ENCODE results near the gene C1orf52.

Gene C1orf52

DNA sequence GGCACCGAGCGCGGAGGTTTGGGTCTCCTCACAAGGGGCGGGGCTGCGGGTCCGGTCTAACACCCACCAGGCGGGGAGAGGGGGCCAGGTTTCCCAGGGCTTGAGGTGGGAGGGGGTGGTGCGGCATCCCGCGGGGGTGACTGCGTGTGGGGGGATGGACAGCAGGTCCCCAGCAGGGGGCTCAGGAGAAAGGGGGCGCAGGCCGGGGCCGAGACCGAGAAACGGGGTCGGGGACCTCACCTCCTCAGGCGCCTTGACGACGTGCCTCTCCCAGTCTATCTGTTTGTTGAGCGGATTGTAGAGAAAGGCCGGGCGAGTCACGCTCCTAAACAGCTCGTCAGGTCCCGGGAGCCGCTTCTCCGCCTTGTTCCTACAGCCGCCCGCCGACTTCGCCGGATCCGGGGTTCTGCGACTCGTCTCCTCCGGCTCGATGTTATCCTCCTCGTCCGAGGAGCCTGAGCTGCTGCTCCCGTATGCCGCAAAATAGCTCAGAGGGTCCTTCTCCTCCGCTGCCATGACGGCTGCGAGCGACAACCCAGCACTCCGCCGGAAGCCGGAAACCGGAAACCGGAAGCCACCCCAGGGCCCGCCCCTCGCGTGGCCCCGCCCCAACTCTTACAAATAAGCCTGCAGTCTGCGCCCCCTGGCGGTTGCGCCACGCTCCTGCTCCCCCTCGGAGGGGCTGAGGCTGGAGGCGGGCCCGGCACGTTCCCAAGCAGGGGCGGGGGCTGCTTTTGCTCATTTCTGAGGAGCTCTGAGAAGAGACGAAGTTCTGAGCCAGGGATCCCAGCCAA, at the start of gene C1orf52:
Gene C1orf52 (minus strand): TSS at position 545 of the 794 bp plus-strand sequence. CDS start 29 bp downstream, at position 516.
- peak; percentile 98 for DNase-seq

DNA sequence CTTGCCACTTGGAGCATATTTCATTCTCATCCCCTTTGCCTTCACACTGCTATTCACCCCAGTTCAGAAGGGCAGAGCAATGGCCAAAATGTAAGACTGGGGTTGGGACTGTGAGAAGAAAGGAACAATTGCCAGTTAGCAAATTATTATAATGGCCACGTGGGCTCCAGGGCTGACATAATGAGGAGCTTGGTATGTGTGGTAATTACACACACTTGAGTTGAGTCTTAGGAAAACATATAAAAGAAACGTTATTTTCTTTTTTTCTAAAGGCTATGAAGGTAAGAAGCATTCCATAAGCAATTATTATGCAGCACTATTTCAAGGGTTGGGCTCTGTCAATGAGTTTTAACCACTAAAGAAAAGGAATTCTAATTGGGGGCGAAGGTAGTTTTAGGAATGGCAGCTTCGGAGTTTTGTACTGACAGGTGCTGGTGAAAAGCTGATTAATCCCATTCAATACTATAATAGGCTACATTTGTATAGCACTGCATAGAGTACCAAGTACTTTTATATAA, 49.4 kb upstream of the C1orf52 start:
- no peak for DNase-seq

DNA sequence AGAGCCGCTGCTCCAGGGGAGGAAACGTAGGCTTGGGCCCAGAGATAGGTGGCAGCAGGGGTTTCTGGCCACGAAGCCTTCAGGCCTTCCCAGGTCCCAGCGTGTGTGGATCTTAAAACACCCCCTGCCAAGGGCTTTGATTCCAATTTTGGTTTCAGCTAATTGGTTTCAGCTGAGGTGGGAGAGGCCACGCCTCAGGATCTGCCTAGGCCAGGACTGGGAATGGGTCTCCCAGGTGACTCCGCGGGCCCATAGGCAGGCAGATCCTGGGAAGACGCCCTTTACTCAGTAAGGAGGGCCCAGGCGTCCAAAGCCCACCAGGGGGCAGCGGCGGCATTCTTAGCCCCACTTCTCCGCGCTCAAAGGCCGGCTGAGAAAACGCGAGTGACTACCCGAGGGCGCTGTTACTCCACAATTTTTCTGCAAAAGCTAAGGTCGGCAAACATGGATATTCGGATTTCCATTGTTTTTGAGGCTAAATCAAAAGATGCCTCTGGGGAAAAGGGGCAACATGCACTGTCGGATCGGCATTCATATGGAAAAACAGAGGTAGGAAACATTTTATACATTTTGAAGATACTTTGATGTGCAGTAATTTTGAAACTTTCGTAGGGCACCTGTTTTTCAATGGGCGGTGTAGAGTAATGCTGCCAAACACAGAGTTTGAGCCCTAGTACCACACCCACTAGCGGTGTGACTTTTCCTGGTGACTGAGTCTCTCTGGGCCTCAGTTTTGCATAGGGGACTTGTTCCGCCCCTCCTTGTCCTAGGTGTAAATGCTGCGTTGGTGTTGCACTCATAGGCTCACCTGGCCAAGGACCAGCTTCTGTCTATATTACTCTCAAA, 48.7 kb upstream of the C1orf52 start:
- peak; percentile 87 for DNase-seq

DNA sequence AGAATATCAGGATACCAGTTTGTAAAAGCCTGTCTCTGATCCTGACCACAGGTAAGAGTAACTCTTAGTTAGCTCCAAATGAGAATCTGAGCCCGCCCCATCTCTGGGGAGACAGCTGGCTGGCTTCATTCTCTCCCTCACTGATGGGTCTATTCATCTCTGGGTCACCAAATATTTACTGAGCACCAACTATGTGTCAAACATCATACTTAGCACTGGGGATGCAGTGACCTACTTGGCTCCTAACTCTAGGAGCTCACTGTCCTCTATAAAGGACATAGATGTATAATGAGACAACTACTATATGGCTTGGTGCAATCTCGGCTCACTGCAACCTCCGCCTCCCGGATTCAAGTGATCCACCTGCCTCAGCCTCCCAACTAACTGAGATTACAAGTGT, 46.8 kb upstream of the C1orf52 start:
- DNase-seq: no peak

DNA sequence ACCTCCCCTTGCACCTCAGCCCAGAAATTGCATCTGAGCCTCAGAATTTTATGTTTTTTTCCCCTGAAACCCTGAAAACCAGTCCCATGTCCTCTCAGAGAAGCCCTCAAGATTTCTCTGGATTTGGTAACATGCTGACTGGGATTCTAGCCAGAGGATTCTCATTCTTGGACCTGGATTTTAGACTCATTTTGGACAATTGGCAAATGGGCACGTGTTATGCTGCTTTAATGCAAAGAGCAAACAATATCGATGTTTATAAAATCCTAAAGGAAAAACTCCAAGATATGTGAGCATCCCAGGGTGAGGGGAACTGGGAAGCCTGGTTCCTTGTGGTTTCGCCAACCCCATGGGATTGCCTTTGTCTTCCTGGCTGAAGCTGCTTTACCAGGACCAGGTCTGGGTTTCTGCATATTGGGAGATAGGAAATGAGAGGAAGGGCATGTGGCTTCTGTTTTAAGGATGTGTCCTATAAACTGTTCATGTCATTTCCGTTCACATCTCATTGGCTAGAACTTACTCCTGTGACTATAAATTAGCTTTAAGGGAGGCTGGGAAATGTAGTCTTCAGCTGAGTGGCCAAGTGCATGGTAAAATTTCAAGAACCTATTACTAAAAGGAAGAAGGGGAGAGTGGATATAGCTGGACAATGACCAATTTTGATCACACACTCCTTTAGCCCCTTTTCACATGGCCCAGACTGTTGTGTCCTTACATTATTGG, 44.1 kb upstream of the C1orf52 start:
- DNase-seq: no peak

DNA sequence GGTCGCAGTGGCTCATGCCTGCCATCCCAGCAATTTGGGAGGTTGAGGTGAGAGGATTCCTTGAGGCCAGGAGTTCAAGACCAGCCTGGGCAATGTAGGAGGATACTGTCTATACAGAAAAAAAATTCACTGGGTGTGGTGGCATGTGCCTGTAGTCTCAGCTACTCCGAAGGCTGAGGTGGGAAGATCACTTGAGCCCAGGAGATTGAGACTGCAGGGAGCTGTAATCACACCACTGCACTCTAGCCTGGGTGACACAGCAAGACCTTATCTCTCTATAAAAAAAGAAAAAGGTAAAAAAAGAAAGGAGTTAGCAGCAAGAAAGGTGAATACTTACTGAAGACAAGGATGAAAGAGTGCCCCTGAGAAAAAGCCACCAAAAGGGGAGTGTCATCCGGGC, 40.7 kb upstream of the C1orf52 start:
- DNase-seq: no peak

DNA sequence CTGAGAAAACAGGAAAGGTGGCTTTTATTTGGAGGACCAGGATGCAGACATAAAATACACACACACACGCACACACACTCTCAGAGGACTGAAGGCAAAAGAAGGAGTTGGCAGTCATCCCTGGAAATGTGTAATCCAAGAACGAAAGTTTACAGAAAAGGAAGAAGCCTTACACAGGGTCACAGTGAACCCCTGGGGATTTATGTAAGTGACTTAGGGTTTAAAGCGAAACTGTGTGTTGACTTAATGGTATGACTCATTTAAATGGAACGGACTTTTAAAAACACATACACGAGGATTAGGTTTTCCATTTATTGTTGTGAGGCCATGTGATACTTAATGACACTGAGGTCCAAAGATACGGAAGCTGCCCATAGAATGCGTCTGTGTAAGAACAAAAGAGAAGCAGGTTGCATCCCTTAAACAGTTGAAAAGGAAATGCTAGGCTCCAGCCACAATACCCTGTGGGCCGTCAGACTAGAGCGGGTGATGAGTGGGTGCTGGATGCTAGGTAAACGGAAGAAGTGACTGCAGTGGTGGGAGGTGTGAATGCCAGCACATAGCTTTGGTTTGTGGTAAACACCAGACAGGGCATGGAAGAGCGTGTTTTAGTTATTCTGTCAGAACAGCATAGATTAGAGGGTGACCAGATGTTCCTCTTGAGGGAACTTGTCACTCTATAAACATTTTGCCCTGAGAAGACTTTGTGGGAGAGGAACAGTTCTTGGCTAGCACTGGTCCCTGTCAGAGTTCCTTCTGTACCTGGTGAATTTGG, 38.6 kb upstream of the C1orf52 start:
- DNase-seq: peak; percentile 83

DNA sequence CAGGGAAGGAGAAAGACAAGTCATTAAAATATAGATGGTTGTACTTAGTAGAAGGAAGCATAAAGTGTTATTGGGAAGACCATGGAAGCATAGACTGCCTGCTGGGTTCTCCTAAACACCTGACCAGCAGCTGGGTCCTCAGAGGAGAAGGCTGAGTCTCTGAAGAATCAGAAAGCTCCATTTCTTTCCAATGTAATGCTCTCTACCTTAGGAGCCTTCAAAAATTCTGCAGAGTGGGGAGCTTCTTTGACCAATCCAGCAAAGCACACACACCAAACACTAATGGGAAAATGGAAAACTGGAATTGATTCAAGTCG, 38.0 kb upstream of the C1orf52 start:
- no peak for DNase-seq

DNA sequence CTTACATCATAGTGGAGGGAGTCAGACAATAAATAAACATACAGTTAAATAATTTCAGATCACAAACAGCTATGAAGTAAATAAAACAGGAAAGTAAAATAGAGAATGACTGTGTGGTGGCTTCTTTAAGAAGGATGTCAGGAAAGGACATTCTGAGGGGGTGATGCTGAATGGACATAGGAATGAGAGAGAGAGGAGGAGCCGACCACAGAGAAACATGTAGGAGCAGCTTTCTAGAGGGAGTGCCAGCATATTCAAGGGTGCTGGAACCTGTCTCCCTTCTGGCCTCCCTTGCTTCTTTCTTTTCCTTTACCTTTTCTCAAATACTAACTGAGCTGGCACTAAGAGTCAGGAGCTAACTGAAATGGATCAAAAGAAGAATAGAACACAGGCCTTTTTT, 37.5 kb upstream of the C1orf52 start:
- no peak for DNase-seq

DNA sequence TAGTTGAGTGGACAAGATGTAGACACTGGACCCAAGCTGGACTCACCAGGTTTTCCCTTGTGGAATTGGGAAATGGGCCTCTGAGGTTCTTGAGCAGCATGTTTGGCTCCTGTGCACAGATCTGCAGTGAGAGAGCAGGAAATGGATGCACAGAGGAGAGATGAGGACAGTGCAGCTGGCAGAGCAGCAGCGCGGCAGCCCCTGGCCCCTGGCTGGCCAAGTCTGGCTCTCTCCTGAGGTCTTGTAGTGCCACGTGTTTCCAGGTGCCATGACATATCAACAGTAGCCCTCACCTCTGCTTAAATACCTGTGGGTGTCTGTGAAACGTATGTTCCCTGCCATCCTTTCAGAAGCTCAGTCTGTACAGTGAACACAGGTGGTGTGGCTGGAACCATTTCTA, 36.2 kb upstream of the C1orf52 start:
- no peak for DNase-seq

DNA sequence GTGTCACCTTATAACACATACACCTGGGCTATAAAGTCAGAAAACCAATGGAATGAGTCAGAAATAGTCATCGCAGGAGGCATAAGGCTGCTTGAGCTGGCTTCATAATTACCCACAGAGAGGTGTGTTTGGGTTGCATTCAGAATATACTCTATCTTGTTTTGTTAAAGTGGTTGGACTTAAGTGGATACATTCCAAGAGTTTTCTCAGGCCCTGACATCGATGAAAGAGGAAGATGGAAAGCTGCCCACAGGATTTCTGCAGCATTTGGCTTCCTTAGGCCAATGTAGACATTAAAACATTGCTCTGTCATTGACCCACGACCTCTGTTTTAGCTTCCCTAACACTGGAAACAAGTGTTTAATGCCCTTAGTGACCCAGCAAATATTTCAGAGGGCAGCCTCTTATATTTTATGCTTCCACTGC, 35.6 kb upstream of the C1orf52 start:
- no peak for DNase-seq

DNA sequence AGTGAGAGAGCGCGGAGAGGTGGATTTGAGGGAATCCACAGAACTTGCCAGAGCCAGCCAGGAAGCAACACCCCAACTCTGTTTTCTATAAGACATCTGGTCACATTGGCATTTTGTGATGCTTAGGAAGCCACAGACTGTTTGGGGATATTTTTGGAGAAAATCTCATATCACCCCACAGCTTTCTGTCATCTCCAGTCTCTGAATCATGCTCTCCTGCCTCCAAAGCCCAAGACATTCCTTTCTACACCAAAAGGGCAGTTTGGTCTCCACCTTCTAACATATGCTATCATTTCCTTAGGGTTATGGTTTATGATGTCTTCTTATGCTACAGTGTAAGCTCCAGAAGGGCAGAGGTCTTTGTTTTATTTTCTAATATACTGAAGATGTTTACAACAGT, 31.4 kb upstream of the C1orf52 start:
- no peak for DNase-seq

DNA sequence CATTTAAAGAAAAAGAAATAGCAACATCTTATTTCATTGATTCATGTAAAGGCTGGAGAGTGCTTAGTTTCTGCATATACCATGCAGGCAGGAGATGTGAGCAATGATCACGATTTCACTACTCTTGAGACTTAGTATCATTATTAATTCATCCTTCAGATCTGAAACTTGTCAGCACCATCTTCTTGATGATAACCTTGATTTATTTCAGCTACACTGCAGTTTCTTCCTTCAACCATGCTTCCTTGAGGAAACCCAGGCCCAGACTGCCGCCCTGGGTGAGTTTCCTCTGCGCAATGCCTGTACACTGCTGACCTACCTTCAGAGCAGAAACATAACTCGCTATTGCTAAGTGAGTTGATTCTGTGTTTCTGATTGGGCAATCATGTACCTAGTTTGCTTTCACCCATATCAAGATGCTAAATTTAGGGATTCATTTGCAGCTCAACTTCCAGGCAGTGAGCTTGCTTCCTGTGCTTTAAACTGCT, 30.4 kb upstream of the C1orf52 start:
- no peak for DNase-seq

DNA sequence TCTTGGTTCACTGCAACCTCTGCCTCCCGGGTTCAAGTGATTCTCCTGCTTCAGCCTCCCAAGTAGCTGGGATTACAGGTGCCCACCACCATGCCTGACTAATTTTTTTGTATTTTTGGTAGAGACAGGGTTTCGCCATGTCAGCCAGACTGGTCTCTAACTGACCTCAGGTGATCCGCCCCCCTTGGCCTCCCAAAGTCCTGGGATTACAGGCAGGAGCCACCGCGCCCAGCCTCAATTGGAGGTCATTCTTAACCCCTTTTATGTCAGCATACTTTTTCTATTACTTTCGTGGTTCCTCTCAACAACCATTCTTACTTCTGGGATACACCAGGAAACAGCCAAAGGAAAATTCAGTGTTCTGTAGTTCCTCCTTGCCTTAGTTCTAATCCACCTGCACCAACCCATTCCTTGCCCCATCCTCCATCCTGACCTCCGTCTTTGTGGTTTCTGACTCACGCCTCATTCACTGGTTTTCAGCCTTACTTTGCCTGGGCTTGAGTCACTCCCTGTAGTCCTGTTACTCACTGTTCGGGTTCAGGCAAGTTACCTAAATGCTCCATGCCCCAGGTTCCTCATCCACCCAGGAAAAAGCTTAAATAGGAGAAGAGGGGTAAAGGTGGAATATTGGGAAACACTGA, 29.9 kb upstream of the C1orf52 start:
- DNase-seq: no peak

DNA sequence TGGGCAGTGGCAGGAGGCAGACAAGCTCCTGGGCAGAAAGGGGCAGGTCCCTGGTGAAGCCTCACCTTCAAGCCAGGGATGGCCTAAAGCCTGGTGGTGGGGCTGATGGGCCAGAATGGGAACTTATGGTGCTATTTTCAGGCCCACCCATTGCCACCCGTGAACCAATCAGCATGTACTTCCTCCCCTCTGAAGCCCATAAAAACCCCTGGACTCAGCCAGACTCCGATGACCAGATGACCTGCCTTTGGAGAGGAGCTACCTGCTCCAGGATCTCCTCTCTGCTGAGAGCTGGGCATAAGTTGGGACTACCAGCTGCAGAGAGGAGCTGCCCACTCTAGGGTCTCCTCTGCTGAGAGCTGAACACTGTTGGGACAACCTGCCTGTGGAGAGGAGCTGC, 24.7 kb upstream of the C1orf52 start:
- DNase-seq: no peak

DNA sequence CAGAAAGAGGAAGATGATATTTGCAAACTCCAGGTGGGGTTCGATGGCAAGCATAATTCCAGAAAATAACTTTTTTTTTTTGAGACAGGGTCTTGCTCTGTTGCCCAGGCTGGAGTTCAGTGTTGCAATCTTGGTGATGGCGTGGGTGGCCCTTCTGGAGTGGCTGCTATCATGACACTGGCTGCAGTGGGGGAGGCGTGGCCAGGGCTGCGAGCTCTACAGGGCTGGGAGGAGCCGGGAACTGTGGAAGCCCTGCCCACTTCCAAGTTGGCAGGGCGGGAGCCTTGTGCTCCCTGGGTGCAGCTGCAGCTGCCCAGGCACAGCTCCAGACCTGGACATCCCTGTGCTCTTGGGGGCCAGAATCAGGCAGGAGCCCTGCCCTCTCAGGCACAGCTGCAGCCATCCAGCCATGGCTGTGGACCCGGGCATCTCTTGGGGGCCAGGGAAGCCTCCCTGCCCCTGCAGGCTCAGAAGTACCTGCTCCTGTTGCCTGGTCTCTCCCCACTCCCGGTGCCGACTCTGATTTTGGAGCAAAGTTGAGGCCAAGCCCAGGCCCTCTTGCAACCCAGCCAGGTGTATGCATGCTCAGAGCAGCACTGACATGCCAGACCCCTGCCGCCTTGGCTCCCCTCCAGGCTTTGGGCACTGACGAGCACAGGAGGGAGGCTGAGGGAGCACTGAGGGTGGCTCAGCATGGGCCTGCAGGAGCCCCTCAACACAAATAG, 24.2 kb upstream of the C1orf52 start:
- no peak for DNase-seq

DNA sequence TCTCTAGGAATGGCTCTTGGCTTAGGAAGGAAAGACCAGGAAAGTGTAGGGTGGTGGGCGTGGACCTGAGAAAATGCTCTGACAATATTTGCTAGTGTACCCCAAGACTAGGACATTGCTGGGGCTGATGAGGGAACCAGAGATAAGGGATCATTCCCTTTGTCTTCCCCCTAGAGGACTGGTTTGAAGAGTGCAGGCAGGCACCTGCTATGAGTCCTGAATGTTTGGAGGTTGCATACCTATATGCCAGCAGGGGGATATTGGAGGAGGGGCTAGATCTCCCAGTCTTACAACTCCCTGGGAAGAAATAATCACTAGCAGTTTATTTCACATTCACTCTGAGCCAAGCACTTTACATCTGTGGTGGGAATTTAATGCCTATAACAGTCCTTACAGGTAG, 23.0 kb upstream of the C1orf52 start:
- DNase-seq: no peak

DNA sequence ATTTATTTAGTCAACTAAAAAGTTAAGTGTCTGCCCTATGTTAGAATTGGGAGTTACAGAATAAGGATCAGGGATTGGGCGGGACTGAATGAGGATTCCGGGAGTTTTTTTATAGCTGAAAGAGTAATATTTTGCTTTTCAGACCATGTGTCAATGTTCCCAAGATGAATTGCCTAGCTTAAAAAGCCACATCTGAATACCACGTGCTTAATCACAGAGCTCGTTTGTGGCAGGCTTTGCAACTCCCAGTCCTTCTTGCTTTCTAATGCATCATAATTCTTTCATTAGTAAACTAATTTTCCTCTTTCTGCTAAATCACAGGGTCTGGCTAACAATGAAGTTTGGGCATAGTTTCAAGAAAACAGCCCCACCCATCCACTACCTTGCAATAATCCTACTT, 21.2 kb upstream of the C1orf52 start:
- DNase-seq: no peak

DNA sequence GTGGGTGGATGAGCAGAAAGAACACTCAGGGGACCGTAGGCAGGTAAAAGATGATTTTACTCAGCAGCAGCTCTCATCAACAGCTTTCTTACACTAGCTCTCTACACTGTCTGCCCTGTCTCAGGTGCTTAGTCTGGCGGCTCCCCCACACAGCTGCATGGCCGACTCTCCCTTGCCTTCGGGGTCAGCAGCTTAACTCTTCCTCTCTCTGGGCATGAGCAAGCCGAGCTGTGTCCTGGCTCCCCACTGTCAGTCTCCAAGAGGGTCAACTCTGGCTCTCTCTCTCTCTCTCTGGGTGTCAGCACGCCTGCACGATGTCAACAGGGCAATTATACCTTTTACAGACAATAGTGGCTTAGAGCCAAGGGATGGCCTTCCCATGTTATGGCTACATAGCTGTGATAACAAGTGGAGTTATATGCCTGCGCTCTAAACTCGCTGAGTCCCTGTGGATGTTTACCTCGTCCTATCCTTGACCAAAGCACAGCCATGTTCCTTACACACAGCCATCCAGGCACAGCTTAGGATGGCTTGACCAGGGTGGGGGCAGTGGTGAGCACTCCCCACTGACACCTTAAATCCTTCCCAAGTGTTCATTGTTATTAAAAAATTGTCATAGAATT, 20.1 kb upstream of the C1orf52 start:
- no peak for DNase-seq

DNA sequence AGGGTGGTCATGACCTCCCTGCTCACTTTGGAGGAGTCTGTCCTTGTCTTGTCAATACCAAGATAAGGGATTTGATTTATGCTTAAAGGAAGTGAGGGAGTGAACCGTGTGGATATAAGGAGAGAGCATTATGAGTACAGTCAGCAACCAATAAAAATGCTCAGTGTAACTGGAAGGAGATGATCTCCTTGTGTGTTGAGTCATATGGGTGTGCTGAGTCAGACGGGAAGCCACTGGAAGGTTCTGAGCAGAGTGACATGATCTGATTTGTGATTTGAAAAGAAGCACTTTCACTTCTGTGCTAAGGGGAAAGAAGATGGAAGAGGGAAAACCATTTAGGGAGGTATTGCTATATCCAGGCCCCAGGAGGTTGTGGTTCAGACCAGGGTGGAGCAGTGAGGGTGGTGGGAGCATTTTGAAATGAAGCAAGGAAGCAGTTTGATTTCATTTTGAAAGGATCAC, 19.4 kb upstream of the C1orf52 start:
- no peak for DNase-seq

DNA sequence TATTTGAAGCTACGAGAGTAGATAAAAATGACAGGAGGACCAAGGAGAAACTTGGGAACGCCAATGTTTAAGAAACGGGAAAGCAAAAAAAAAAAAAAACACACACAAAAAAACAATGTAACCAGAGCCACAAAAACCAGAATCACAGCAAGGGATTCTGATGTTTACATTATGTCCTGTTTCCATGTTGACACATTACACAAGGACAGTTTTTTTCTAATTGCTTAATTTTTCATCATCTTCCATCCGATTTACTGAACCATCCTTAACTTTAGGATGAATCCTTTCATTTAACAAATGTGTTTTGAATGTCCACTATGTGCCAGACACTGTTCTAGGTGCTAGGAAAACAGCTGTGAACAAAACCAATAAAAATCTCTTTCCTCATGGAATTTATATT, 18.3 kb upstream of the C1orf52 start:
- no peak for DNase-seq
